Esophagus squamous epithelium (tissue), 4 donors: Measurements from ENCODE around the gene SMIM44.

Experiments
- POLR2A ChIP-seq, 4 donors: fragments of 450-650 bp; IDR thresholded peaks; one replicate each; pipeline ENCODE4 v1.6.1; 2017; ENCODE audit warnings: antibody characterized with exemption in 4 of 4, mild to moderate bottlenecking in 4 of 4, moderate library complexity in 3 of 4
- TF ChIP-seq, protein P1 (sequence below), 6 experiments: fragments of 450-650 bp in 4 of 6; fragments of 200-600 bp in 2 of 6; sonication (generic) in 2 of 6; IDR thresholded peaks; one replicate each; pipeline ENCODE4 v1.5.1; 2016 to 2019; ENCODE audit warnings: antibody characterized with exemption in 6 of 6, mild to moderate bottlenecking in 4 of 6, moderate library complexity in 4 of 6

DNA sequence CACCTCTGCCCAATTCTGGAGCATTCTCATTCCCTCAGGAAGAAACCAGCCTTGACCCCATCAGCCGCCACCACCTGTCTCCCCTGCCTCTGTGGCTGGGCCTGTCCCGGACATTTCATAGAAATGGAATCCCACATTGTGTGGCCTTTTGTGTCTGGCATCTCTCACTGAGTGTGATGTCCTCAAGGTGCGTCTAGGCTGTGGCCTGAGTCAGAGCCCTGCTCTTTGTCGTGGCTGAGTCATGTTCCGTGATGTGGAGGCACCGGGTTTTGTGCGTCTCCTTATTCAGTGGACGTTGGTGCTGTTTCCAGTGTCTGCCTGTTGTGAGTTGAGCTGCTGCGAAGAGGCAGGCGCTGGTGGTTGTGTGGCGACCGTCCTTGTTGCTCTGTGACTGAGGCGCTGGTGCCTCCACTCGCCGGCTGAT lies 26.3 kb upstream of the SMIM44 start:
- TF ChIP-seq, protein P1, sequence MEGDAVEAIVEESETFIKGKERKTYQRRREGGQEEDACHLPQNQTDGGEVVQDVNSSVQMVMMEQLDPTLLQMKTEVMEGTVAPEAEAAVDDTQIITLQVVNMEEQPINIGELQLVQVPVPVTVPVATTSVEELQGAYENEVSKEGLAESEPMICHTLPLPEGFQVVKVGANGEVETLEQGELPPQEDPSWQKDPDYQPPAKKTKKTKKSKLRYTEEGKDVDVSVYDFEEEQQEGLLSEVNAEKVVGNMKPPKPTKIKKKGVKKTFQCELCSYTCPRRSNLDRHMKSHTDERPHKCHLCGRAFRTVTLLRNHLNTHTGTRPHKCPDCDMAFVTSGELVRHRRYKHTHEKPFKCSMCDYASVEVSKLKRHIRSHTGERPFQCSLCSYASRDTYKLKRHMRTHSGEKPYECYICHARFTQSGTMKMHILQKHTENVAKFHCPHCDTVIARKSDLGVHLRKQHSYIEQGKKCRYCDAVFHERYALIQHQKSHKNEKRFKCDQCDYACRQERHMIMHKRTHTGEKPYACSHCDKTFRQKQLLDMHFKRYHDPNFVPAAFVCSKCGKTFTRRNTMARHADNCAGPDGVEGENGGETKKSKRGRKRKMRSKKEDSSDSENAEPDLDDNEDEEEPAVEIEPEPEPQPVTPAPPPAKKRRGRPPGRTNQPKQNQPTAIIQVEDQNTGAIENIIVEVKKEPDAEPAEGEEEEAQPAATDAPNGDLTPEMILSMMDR (IDR thresholded peaks at IDR 0.05), result no peak
- TF ChIP-seq POLR2A (IDR thresholded peaks at IDR 0.05), result no peak
